MM.1S (cell line): ENCODE results near the gene DKK2.

Experiments
- DNase-seq: peaks from one replicate; pipeline ENCODE4 v3.0.0-alpha.2; 2015
- H2AFZ ChIP-seq: fragments of 300-600 bp; sonication (generic); 2 replicates; pipeline ENCODE4 v1.6.0; 2016; ENCODE audit warnings: antibody characterized with exemption, low read length
- H3F3A ChIP-seq: fragments of 300-600 bp; sonication (generic); 2 replicates; pipeline ENCODE4 v1.6.1; 2016; ENCODE audit warnings: mild to moderate bottlenecking, antibody characterized with exemption, low read length, moderate library complexity, mixed read lengths; ENCODE audit not compliant: insufficient read depth
- H3K27ac ChIP-seq: fragments of 300-600 bp; sonication (generic); 2 replicates; pipeline ENCODE4 v1.5.1; 2016; ENCODE audit warnings: mild to moderate bottlenecking, low read length
- H3K27me3 ChIP-seq: fragments of 300-600 bp; sonication (generic); replicated peaks from 2 replicates; pipeline ENCODE4 v1.6.0; 2016; ENCODE audit warnings: low read length; ENCODE audit not compliant: insufficient read depth
- H3K36me3 ChIP-seq: fragments of 300-600 bp; sonication (generic); replicated peaks from 2 replicates; pipeline ENCODE4 v1.6.1; 2016; ENCODE audit warnings: mild to moderate bottlenecking, low read length, mixed read lengths; ENCODE audit not compliant: insufficient read depth
- H3K4me1 ChIP-seq: fragments of 300-600 bp; sonication (generic); 2 replicates; pipeline ENCODE4 v1.6.1; 2016; ENCODE audit warnings: low read length, mixed read lengths
- H3K4me2 ChIP-seq: fragments of 300-600 bp; sonication (generic); 2 replicates; pipeline ENCODE4 v1.6.0; 2016; ENCODE audit warnings: low read depth, low read length
- H3K4me3 ChIP-seq: fragments of 300-600 bp; sonication (generic); 2 replicates; pipeline ENCODE4 v1.5.1; 2016; ENCODE audit warnings: low read length, mixed read lengths
- H3K79me2 ChIP-seq: fragments of 300-600 bp; sonication (generic); 2 replicates; pipeline ENCODE4 v1.6.1; 2016; ENCODE audit warnings: mixed run types, low read length, mixed read lengths
- H3K9ac ChIP-seq: fragments of 300-600 bp; sonication (generic); 2 replicates; pipeline ENCODE4 v1.6.1; 2016; ENCODE audit warnings: low read length, mixed read lengths
- H3K9me2 ChIP-seq: fragments of 300-600 bp; sonication (generic); replicated peaks from 2 replicates; pipeline ENCODE4 v1.6.1; 2016; ENCODE audit warnings: mild to moderate bottlenecking, low read length, mixed read lengths; ENCODE audit not compliant: insufficient read depth
- H3K9me3 ChIP-seq: fragments of 300-600 bp; sonication (generic); replicated peaks from 2 replicates; pipeline ENCODE4 v1.6.1; 2016; ENCODE audit warnings: mild to moderate bottlenecking, low read length, mixed read lengths; ENCODE audit not compliant: insufficient read depth
- H4K20me1 ChIP-seq: fragments of 300-600 bp; sonication (generic); 2 replicates; pipeline ENCODE4 v1.6.1; 2016; ENCODE audit warnings: mild to moderate bottlenecking, low read length, moderate library complexity, mixed read lengths; ENCODE audit not compliant: insufficient read depth
- EZH2 ChIP-seq: fragments of 300-600 bp; sonication (generic); optimal IDR thresholded peaks from 2 replicates; pipeline ENCODE3; 2017; ENCODE audit warnings: low read depth, mild to moderate bottlenecking, antibody characterized with exemption, low read length, mixed read lengths
- EZH2phosphoT487 ChIP-seq: fragments of 300-600 bp; sonication (generic); IDR thresholded peaks from 2 replicates; pipeline ENCODE4 v1.6.1; 2018; ENCODE audit warnings: antibody characterized with exemption, low read length
- TF ChIP-seq, protein P1 (sequence below): fragments of 300-600 bp; sonication (generic); IDR thresholded peaks from 2 replicates; pipeline ENCODE4 v1.5.1; 2016; ENCODE audit warnings: antibody characterized with exemption, low read length, mixed read lengths

The DKK2 gene

DNA sequence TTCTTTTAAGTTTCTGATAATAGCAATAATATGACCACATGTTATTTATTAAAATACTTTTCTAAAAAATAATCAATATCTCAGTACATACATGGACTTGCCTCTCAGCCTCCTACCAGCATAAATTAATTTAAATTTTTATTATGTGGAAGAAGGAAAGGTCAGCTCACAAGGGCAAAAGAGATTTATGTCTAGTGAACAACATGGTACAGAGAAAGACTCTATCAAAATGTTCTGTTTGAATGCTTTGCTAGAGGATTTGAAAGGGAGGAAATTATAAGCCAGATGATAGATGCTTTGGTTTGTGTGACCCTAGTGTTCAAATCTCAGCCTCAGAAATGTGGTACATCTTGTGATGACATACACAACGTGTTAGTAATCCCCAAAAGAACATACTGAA lies 94.3 kb downstream of the DKK2 start:
- no peak for TF ChIP-seq EZH2
- no peak for TF ChIP-seq EZH2phosphoT487
- TF ChIP-seq, protein P1, sequence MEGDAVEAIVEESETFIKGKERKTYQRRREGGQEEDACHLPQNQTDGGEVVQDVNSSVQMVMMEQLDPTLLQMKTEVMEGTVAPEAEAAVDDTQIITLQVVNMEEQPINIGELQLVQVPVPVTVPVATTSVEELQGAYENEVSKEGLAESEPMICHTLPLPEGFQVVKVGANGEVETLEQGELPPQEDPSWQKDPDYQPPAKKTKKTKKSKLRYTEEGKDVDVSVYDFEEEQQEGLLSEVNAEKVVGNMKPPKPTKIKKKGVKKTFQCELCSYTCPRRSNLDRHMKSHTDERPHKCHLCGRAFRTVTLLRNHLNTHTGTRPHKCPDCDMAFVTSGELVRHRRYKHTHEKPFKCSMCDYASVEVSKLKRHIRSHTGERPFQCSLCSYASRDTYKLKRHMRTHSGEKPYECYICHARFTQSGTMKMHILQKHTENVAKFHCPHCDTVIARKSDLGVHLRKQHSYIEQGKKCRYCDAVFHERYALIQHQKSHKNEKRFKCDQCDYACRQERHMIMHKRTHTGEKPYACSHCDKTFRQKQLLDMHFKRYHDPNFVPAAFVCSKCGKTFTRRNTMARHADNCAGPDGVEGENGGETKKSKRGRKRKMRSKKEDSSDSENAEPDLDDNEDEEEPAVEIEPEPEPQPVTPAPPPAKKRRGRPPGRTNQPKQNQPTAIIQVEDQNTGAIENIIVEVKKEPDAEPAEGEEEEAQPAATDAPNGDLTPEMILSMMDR: no peak
- no peaks in the 10 kb centered on the region for H3K9me2 ChIP-seq
- H3K4me2 ChIP-seq: no peak overlapping the region
- no peak overlapping the region for H3K9ac ChIP-seq
- DNase-seq: no peak
- no peak overlapping the region for H3K4me3 ChIP-seq
- no peak overlapping the region for H3K27ac ChIP-seq
- no peaks in the 10 kb centered on the region for H3F3A ChIP-seq
- H3K4me1 ChIP-seq: no peaks in the 10 kb centered on the region
- no peaks in the 10 kb centered on the region for H4K20me1 ChIP-seq
- no peaks in the 10 kb centered on the region for H3K9me3 ChIP-seq
- no peaks in the 10 kb centered on the region for H3K27me3 ChIP-seq
- no peaks in the 10 kb centered on the region for H3K36me3 ChIP-seq
- no peaks in the 10 kb centered on the region for H3K79me2 ChIP-seq
- no peak overlapping the region for H2AFZ ChIP-seq

DNA sequence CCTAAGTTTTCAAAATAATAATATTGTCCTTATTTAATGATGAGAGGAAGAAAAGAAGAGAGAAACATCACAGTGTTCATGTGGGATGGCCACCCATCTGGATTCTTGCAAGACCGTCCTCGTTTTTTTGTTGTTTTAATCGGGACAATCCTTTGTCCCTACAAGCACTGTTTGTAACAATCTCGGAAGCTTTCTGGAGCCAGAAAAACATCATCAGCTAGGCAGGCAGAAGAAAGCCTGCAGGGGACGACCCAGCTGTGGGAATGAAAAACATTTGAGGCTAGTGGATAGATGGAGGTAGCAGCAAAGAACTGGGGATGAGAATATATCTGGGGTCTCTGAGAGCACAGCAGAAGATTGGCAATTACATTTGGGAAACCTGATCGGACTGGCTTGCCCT lies 105.6 kb downstream of the DKK2 start:
- Histone ChIP-seq H3K4me3 (no peak overlapping the region), H3K4me2 (no peak overlapping the region), H3K27me3 (no peaks in the 10 kb centered on the region), H3F3A (no peaks in the 10 kb centered on the region), H3K9ac (no peak overlapping the region), H3K27ac (no peak overlapping the region), H3K4me1 (no peaks in the 10 kb centered on the region), H4K20me1 (no peaks in the 10 kb centered on the region), H3K9me3 (no peaks in the 10 kb centered on the region), H3K36me3 (no peaks in the 10 kb centered on the region), H3K79me2 (no peaks in the 10 kb centered on the region), H2AFZ (no peak overlapping the region), H3K9me2 (no peaks in the 10 kb centered on the region)
- DNase-seq: no peak
- no peak for TF ChIP-seq EZH2
- TF ChIP-seq EZH2phosphoT487: no peak
- TF ChIP-seq, protein P1: no peak

DNA sequence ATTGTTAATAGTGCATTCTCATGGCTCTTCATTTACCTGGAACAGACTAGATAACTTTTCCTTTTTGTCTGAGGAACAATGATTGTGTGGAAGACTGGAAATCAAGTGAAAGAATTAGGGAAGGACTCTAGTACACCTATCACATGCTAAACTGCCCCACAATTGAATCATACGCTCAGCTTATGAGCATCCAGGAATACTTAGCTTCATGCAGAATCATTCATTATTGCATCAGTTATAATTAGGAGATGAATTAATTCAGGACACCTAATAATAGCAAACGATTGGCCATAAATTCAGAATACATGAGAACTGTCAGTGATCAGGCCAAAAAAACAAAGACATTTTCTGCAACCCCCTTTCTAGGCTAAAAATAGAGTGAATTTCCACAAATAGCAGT lies 106.9 kb downstream of the DKK2 start:
- no peak overlapping the region for H3K27ac ChIP-seq
- TF ChIP-seq EZH2: no peak
- H3K36me3 ChIP-seq: no peaks in the 10 kb centered on the region
- no peaks in the 10 kb centered on the region for H3K4me1 ChIP-seq
- no peaks in the 10 kb centered on the region for H3F3A ChIP-seq
- no peaks in the 10 kb centered on the region for H3K79me2 ChIP-seq
- no peaks in the 10 kb centered on the region for H3K27me3 ChIP-seq
- no peak for DNase-seq
- H3K9ac ChIP-seq: no peak overlapping the region
- H3K9me2 ChIP-seq: no peaks in the 10 kb centered on the region
- no peak overlapping the region for H2AFZ ChIP-seq
- no peak overlapping the region for H3K4me3 ChIP-seq
- no peaks in the 10 kb centered on the region for H3K9me3 ChIP-seq
- no peaks in the 10 kb centered on the region for H4K20me1 ChIP-seq
- H3K4me2 ChIP-seq: no peak overlapping the region

DNA sequence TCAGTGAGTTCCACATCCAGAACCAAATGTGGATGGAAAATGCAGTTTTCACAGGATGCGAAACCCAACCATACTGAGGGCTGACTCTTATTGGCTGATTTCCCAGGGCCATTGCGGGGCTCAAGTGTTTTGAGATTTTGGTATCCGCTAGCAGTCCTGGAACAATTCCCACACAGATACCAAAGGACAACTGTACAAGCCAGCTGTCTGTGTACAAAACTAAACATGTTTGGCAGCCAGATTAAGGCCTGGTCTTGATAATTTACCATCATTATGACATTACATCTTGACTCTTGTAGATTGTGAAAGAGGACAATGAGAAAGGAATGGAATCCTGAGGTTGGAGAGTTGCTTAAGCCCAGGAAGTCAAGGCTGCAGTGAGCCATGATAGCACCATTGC lies 121.9 kb downstream of the DKK2 start:
- no peak overlapping the region for H3K4me2 ChIP-seq

More for the DNA sequence above, 121.9 kb downstream of the DKK2 start:
- no peaks in the 10 kb centered on the region for H3K9me2 ChIP-seq
- H3K27ac ChIP-seq: no peak overlapping the region
- DNase-seq: no peak
- no peak overlapping the region for H3K4me3 ChIP-seq
- H3F3A ChIP-seq: no peaks in the 10 kb centered on the region
- no peaks in the 10 kb centered on the region for H3K79me2 ChIP-seq
- H3K27me3 ChIP-seq: no peaks in the 10 kb centered on the region
- H4K20me1 ChIP-seq: no peaks in the 10 kb centered on the region
- H3K9ac ChIP-seq: no peak overlapping the region
- TF ChIP-seq EZH2phosphoT487 (no peak), EZH2 (no peak)
- TF ChIP-seq, protein P1: no peak
- H3K9me3 ChIP-seq: no peaks in the 10 kb centered on the region
- H3K36me3 ChIP-seq: no peaks in the 10 kb centered on the region
- no peaks in the 10 kb centered on the region for H3K4me1 ChIP-seq
- no peak overlapping the region for H2AFZ ChIP-seq
